Mucosa of descending colon (tissue), 3 donors: Measurements from ENCODE around the gene ST8SIA6. TPM values are rescaled to one million over a fixed set of nuclear protein-coding genes. Genes with fewer than 3 reads are reported as not detected.
A peak's percentile ranks its signal among the peaks of the same experiment; 100 is the strongest.
"Not testable (repeated sequence)": the region's sequence is repeated elsewhere in the genome, so short reads cannot be mapped to it uniquely, and the experiment has no call there.

Source experiments
- ATAC-seq: fragments of 200-7000 bp; cut with Tn5 transposase; one replicate; pipeline ENCODE4 v1.9.1; 2020; ENCODE audit warnings: mild to moderate bottlenecking, moderate library complexity
- DNase-seq, 3 donors: peaks; one replicate each; pipeline ENCODE4 v3.0.0-alpha.2; 2020
- H3K36me3 ChIP-seq: fragments of 200-600 bp; one replicate; pipeline ENCODE4 v1.8.0; 2021; ENCODE audit warnings: low read depth, mild to moderate bottlenecking
- H3K4me1 ChIP-seq: fragments of 200-600 bp; one replicate; pipeline ENCODE4 v1.8.0; 2021; ENCODE audit warnings: low read depth, mild to moderate bottlenecking
- H3K4me3 ChIP-seq: fragments of 200-600 bp; one replicate; pipeline ENCODE4 v1.8.0; 2021; ENCODE audit warnings: mild to moderate bottlenecking
- H3K9me3 ChIP-seq: fragments of 200-600 bp; one replicate; pipeline ENCODE4 v1.8.0; 2021; ENCODE audit warnings: mild to moderate bottlenecking
- intact Hi-C, 2 donors: fragments of 100-400 bp; cut with DNase I in 1 of 2; cut with micrococcal nuclease in 1 of 2; formaldehyde crosslinking; loops; one replicate each; pipeline versions ENCODE4 v1.11.0 to v1.11.1; 2022; cut with DNase I, micrococcal nuclease
- total RNA-seq, 3 donors: library from RNA; stranded (reverse); fragmentation: NEBNext Ultra II Directional in 2 of 3; extraction: Animal tissue kit (Norgen Biotek cat#: 25700) in 2 of 3; gene quantifications; one replicate each; pipeline versions ENCODE4 v1.2.1 to v1.2.4, GENCODE V29; 2021 to 2023
- TF ChIP-seq, protein P1 (sequence below): fragments of 200-600 bp; IDR thresholded peaks from one replicate; pipeline ENCODE4 v1.8.0; 2022; ENCODE audit warnings: antibody characterized with exemption, mild to moderate bottlenecking
- donor health status: DM: no; HTN: no; CAD: no; lungs with moderate emphysema.
- donor health status: DM: no; HTN: no; CAD: no.
- donor health status: DM: no; HTN: yes; CAD: no.

ST8SIA6 gene
- total RNA-seq, 3 donors from 2014 or later = 1.6 to 4.2 (median 2.2) TPM

DNA sequence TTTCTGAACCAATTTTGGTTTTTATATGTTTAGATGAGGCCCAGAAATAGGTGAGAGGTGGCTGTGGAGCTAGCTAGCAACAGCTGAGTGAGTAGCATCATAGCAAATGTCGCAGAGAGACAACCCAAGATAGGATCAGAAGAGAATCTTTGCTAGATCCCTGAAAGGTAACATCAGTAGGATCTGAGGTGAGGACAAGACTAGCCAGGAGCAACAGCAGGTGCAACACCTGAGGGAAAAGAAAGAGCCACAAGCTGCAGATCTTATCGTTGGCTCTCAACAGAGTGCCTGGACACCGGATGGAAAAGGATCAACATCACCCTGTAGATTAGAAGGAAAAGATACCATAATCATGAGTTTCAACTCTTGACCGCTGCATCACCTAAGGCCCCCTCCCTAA, 4.4 kb downstream of the ST8SIA6 start:
- H3K9me3 ChIP-seq = no peaks in the 10 kb centered on the region
- intact Hi-C loops = no loop called here
- H3K4me1 ChIP-seq = peaks cover 8% of the 10 kb centered on the region
- TF ChIP-seq, protein P1, sequence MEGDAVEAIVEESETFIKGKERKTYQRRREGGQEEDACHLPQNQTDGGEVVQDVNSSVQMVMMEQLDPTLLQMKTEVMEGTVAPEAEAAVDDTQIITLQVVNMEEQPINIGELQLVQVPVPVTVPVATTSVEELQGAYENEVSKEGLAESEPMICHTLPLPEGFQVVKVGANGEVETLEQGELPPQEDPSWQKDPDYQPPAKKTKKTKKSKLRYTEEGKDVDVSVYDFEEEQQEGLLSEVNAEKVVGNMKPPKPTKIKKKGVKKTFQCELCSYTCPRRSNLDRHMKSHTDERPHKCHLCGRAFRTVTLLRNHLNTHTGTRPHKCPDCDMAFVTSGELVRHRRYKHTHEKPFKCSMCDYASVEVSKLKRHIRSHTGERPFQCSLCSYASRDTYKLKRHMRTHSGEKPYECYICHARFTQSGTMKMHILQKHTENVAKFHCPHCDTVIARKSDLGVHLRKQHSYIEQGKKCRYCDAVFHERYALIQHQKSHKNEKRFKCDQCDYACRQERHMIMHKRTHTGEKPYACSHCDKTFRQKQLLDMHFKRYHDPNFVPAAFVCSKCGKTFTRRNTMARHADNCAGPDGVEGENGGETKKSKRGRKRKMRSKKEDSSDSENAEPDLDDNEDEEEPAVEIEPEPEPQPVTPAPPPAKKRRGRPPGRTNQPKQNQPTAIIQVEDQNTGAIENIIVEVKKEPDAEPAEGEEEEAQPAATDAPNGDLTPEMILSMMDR = no peak
- DNase-seq = no peak
- no peaks in the 10 kb centered on the region for H3K36me3 ChIP-seq
- ATAC-seq = no peak
- H3K4me3 ChIP-seq = no peak overlapping the region

DNA sequence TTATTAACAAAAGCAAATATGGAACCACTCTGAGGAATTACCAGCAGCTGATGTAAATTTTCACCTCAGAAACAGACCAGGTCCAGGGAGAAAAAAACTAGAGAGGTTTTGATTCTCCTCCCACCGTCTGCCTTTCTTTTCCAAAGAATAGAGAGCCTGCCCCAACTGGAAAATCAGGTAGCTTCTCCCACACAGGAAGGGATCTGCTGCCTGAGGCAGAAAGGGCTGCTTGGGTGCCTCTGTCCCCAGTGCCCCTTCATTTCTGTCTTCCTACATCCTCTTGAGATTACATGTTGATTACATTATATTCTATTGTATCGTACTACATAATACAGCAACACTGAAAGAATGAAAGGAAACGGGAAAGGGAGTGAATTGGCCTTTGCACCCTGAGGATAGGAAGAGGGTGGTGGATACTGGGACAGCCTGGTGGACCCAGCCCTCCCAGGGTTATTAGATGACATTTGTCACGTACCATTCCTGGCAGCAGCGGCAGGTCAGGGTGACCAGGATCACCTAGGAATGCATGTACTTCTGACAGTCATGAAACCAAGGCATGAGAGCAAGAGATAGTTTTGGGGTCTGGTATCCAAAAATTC, 8.9 kb downstream of the ST8SIA6 start:
- TF ChIP-seq, protein P1 = no peak
- Histone ChIP-seq H3K36me3 (no peaks in the 10 kb centered on the region), H3K9me3 (no peaks in the 10 kb centered on the region), H3K4me3 (no peak overlapping the region), H3K4me1 (no peaks in the 10 kb centered on the region)
- peak in 1 of 3 donors; percentile 36 for DNase-seq
- peak; percentile 95 for ATAC-seq
- intact Hi-C loops = no loop called here

DNA sequence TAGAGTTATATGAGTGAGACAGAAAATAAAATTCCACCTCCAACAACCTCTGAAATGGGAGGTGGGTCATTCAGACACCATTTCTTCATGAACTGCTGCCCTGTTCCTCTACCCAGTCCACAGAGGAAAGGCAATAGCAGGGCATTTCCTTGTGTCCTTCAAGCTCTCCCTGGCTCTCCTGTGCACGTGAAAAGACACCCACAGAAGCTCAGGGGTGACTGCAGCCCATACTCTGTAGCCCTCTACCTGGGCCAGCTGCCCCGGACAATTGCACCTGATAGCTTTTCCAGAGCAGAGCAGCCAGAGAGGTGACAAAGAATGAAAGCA, 10.0 kb downstream of the ST8SIA6 start:
- Histone ChIP-seq H3K9me3 (no peaks in the 10 kb centered on the region), H3K36me3 (no peaks in the 10 kb centered on the region), H3K4me1 (no peaks in the 10 kb centered on the region), H3K4me3 (no peak overlapping the region)
- no peak for ATAC-seq
- intact Hi-C loops = no loop called here
- no peak for DNase-seq
- TF ChIP-seq, protein P1 = no peak

DNA sequence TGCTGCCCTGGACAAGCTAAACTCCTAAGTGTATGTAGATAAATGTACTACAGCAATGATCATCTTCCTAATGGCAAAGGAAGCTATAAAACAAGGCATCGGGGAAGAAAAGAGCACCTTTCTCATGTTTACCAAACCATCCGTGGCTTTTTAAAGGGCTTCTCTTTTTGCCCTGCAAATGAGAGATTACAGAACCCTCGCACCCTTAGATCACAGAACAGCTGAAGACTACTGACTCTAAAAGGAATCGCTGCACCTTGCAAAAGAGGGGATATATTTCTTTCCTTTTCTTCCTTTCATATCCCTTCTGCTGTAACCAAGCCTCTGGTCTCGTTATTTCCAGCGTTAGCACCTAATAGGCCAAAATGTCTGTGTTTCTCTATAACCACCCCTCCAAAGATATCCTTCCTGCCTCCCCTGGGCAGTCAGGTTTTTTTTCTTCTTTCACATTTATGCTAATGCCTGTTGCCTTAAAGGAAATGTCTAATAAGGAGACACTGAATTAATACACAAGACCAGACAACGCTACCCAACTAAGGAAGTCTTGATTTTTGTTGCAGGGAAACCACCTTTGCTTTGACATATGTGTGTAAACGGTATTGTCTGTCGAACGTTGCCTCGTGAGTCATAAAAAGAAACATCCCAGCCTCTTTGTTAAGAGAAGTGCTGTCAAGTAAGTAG, 10.5 kb downstream of the ST8SIA6 start:
- DNase-seq = no peak
- intact Hi-C loops = no loop called here
- Histone ChIP-seq H3K9me3 (no peaks in the 10 kb centered on the region), H3K36me3 (no peaks in the 10 kb centered on the region), H3K4me1 (no peaks in the 10 kb centered on the region), H3K4me3 (no peak overlapping the region)
- TF ChIP-seq, protein P1 = no peak
- ATAC-seq = peak; percentile 69

DNA sequence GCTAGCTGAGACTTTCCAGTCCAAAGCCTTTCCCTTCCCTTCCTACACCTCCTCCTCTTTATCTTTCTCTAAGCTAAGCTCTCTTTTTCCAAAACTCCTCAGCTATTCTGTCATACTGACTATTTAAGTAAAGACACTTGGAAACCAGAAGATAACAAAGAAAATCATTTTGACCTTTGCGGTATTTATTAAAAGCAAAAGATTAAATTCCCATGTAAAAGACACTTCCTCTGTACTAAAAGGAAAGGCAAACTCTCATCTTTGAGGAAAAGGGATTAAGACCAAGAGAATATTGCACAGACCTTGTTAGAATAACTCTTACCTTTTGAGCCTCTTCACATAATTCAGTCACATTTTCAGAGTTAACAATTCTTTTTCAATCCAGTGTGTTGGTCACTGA, 15.8 kb downstream of the ST8SIA6 start:
- TF ChIP-seq, protein P1 = no peak
- no peak for ATAC-seq
- Histone ChIP-seq H3K4me3 (no peak overlapping the region), H3K36me3 (no peaks in the 10 kb centered on the region), H3K9me3 (no peaks in the 10 kb centered on the region), H3K4me1 (no peaks in the 10 kb centered on the region)
- no peak for DNase-seq
- intact Hi-C loops = no loop called here

DNA sequence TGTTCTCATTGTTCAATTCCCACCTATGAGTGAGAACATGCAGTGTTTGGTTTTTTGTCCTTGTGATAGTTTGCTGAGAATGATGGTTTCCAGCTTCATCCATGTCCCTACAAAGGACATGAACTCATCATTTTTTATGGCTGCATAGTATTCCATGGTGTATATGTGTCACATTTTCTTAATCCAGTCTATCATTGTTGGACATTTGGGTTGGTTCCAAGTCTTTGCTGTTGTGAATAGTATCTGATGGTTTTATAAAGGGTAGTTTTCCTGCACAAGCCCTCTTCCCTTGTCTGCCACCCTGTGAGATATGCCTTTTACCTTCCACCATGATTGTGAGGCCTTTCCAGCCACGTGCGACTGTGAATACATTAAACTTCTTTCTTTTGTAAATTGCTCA, 17.8 kb downstream of the ST8SIA6 start:
- H3K9me3 ChIP-seq, H3K36me3 ChIP-seq, H3K4me1 ChIP-seq, H3K4me3 ChIP-seq, ATAC-seq, DNase-seq, intact Hi-C loops: not testable (repeated sequence)
